ENCODE results near the gene IQGAP3. TPM values are rescaled to one million over a fixed set of nuclear protein-coding genes. Genes with fewer than 3 reads are reported as not detected.

The IQGAP3 gene
- total and polyA plus RNA-seq, 4 donors: under 0.01 to 8.5 (median 0.43) TPM

DNA sequence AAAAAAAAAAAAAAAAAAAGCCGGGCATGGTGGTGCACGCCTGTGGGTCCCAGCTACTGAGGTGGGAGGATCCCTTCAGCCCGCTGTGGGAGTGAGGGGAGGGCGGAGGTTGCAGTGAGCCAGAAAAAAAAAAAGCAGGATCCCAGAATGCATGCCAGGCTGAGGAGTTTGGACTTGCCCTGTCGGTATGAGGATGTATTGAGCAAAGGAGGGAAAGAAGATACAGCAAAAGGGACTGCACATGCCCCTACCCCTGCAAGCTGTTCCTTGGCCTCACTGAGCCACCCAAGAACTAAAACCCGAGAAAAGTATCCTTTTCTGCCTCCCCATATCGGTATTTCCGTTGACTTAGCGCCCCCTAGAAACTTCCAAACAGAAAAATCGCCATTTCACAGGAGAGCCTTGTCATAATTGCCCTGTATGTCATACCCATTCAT lies 30.2 kb upstream of the IQGAP3 start:
- Histone ChIP-seq H3K9ac (ENCODE audit: low read depth in 1 of 2, low read length in 2 of 2) (no peak overlapping the region), H3K4me3 (ENCODE audit: low read depth in 1 of 3, low read length in 3 of 3) (no peak overlapping the region), H3K4me1 (ENCODE audit: control insufficient read depth in 4 of 4, insufficient read depth in 4 of 4, low read length in 3 of 4) (peaks cover 5 to 16% (median 11%) of the 10 kb centered on the region in 4 donors), H3K9me3 (ENCODE audit: control insufficient read depth in 4 of 4, low read length in 3 of 4) (no peaks in the 10 kb centered on the region), H3K36me3 (ENCODE audit: control insufficient read depth in 4 of 4, insufficient read depth in 3 of 4, low read depth in 1 of 4, low read length in 3 of 4) (peaks cover 0 to 9% (median 4%) of the 10 kb centered on the region in 4 donors), H3K27me3 (ENCODE audit: control insufficient read depth in 4 of 4, insufficient read depth in 4 of 4, low read length in 3 of 4) (no peaks in the 10 kb centered on the region), H3K27ac (ENCODE audit: low read depth in 1 of 2, low read length in 2 of 2) (no peak overlapping the region)
- 40% methylated on average over 10 of the region's 10 CpGs for WGBS
- no peak for DNase-seq (ENCODE audit: low spot score)
- TF ChIP-seq GABPA (IDR thresholded peaks at IDR 0.05 in 1 of 2, conservative IDR thresholded peaks at IDR 0.05 in 1 of 2): no peak
- no peak for TF ChIP-seq HNF4A (conservative IDR thresholded peaks at IDR 0.05)
- TF ChIP-seq TAF1 (conservative IDR thresholded peaks at IDR 0.05): no peak
- TF ChIP-seq, protein P1, sequence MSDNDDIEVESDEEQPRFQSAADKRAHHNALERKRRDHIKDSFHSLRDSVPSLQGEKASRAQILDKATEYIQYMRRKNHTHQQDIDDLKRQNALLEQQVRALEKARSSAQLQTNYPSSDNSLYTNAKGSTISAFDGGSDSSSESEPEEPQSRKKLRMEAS (IDR thresholded peaks at IDR 0.05): no peak
- TF ChIP-seq NR2F2 (IDR thresholded peaks at IDR 0.05): no peak
- TF ChIP-seq, protein P2, sequence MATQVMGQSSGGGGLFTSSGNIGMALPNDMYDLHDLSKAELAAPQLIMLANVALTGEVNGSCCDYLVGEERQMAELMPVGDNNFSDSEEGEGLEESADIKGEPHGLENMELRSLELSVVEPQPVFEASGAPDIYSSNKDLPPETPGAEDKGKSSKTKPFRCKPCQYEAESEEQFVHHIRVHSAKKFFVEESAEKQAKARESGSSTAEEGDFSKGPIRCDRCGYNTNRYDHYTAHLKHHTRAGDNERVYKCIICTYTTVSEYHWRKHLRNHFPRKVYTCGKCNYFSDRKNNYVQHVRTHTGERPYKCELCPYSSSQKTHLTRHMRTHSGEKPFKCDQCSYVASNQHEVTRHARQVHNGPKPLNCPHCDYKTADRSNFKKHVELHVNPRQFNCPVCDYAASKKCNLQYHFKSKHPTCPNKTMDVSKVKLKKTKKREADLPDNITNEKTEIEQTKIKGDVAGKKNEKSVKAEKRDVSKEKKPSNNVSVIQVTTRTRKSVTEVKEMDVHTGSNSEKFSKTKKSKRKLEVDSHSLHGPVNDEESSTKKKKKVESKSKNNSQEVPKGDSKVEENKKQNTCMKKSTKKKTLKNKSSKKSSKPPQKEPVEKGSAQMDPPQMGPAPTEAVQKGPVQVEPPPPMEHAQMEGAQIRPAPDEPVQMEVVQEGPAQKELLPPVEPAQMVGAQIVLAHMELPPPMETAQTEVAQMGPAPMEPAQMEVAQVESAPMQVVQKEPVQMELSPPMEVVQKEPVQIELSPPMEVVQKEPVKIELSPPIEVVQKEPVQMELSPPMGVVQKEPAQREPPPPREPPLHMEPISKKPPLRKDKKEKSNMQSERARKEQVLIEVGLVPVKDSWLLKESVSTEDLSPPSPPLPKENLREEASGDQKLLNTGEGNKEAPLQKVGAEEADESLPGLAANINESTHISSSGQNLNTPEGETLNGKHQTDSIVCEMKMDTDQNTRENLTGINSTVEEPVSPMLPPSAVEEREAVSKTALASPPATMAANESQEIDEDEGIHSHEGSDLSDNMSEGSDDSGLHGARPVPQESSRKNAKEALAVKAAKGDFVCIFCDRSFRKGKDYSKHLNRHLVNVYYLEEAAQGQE (IDR thresholded peaks at IDR 0.05): no peak
- TF ChIP-seq, protein P3, sequence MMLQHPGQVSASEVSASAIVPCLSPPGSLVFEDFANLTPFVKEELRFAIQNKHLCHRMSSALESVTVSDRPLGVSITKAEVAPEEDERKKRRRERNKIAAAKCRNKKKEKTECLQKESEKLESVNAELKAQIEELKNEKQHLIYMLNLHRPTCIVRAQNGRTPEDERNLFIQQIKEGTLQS (IDR thresholded peaks at IDR 0.05): no peak
- TF ChIP-seq JUND (IDR thresholded peaks at IDR 0.05): no peak
- no peak for TF ChIP-seq FOXA1 (IDR thresholded peaks at IDR 0.05)
- no peak for TF ChIP-seq RAD21 (IDR thresholded peaks at IDR 0.05)
- TF ChIP-seq, protein P4, sequence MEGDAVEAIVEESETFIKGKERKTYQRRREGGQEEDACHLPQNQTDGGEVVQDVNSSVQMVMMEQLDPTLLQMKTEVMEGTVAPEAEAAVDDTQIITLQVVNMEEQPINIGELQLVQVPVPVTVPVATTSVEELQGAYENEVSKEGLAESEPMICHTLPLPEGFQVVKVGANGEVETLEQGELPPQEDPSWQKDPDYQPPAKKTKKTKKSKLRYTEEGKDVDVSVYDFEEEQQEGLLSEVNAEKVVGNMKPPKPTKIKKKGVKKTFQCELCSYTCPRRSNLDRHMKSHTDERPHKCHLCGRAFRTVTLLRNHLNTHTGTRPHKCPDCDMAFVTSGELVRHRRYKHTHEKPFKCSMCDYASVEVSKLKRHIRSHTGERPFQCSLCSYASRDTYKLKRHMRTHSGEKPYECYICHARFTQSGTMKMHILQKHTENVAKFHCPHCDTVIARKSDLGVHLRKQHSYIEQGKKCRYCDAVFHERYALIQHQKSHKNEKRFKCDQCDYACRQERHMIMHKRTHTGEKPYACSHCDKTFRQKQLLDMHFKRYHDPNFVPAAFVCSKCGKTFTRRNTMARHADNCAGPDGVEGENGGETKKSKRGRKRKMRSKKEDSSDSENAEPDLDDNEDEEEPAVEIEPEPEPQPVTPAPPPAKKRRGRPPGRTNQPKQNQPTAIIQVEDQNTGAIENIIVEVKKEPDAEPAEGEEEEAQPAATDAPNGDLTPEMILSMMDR (IDR thresholded peaks at IDR 0.05; ENCODE audit: low read depth, low read length, missing input control): no peak
- TF ChIP-seq RXRA (IDR thresholded peaks at IDR 0.05): no peak
- TF ChIP-seq, protein P5, sequence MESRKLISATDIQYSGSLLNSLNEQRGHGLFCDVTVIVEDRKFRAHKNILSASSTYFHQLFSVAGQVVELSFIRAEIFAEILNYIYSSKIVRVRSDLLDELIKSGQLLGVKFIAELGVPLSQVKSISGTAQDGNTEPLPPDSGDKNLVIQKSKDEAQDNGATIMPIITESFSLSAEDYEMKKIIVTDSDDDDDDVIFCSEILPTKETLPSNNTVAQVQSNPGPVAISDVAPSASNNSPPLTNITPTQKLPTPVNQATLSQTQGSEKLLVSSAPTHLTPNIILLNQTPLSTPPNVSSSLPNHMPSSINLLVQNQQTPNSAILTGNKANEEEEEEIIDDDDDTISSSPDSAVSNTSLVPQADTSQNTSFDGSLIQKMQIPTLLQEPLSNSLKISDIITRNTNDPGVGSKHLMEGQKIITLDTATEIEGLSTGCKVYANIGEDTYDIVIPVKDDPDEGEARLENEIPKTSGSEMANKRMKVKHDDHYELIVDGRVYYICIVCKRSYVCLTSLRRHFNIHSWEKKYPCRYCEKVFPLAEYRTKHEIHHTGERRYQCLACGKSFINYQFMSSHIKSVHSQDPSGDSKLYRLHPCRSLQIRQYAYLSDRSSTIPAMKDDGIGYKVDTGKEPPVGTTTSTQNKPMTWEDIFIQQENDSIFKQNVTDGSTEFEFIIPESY (IDR thresholded peaks at IDR 0.05): no peak
- TF ChIP-seq YY1 (IDR thresholded peaks at IDR 0.05): no peak
- no peak for TF ChIP-seq SP1 (IDR thresholded peaks at IDR 0.05)
- no peak for TF ChIP-seq FOXA2 (IDR thresholded peaks at IDR 0.05)
- TF ChIP-seq HNF4G (IDR thresholded peaks at IDR 0.05): no peak
- no peak for TF ChIP-seq EGR1 (IDR thresholded peaks at IDR 0.05; ENCODE audit: low read depth in 2 of 2)

All from liver (tissue), 9 donors.